Uterus (tissue), 4 donors: Measurements from ENCODE around the gene TLCD1. TPM values are rescaled to one million over a fixed set of nuclear protein-coding genes. Genes with fewer than 3 reads are reported as not detected.
A peak's percentile ranks its signal among the peaks of the same experiment; 100 is the strongest.
"Not testable (repeated sequence)": the region's sequence is repeated elsewhere in the genome, so short reads cannot be mapped to it uniquely, and the experiment has no call there.

Source experiments
- DNase-seq, 2 donors: peaks; one replicate each; pipeline ENCODE4 v3.0.0-alpha.2; 2019 to 2020
- H3K27ac ChIP-seq, 2 donors: fragments of 200-600 bp; sonication (generic); 1 replicate in 1 of 2; 2 replicates in 1 of 2; pipeline ENCODE4 v1.5.1; 2016 to 2018
- H3K27me3 ChIP-seq, 2 donors: fragments of 200-600 bp; sonication (generic); one replicate each; pipeline ENCODE4 v1.5.1; 2018 to 2019; ENCODE audit warnings: control low read depth in 1 of 2
- H3K36me3 ChIP-seq, 2 donors: fragments of 200-600 bp; sonication (generic); one replicate each; pipeline ENCODE4 v1.5.1; 2019; ENCODE audit warnings: control low read depth in 1 of 2
- H3K4me1 ChIP-seq, 2 donors: fragments of 200-600 bp; sonication (generic); one replicate each; pipeline ENCODE4 v1.5.1; 2018 to 2019; ENCODE audit warnings: control low read depth in 1 of 2
- H3K4me3 ChIP-seq, 2 donors: fragments of 200-600 bp; sonication (generic); 1 replicate in 1 of 2; 2 replicates in 1 of 2; pipeline ENCODE4 v1.5.1; 2018 to 2019; ENCODE audit warnings: mild to moderate bottlenecking in 1 of 2
- H3K9me3 ChIP-seq, 2 donors: fragments of 200-600 bp; sonication (generic); one replicate each; pipeline ENCODE4 v1.5.1; 2019; ENCODE audit warnings: control low read depth in 1 of 2
- CTCF ChIP-seq, 4 experiments: fragments of 200-600 bp in 2 of 4; fragments of 450-650 bp in 2 of 4; sonication (generic) in 2 of 4; IDR thresholded peaks; one replicate each; pipeline ENCODE4 v1.5.1; 2016 to 2019; ENCODE audit warnings: antibody characterized with exemption in 4 of 4, mild to moderate bottlenecking in 2 of 4, moderate library complexity in 1 of 4
- POLR2A ChIP-seq, 2 donors: fragments of 450-650 bp; IDR thresholded peaks; one replicate each; pipeline ENCODE4 v1.6.1; 2016; ENCODE audit warnings: antibody characterized with exemption in 2 of 2, mild to moderate bottlenecking in 1 of 2, moderate library complexity in 1 of 2
- intact Hi-C: fragments of 100-400 bp; cut with DNase I; formaldehyde crosslinking; loops from one replicate; pipeline ENCODE4 v1.15.1; 2023; ENCODE audit warnings: low total_unique reads
- total RNA-seq, 4 donors: library from RNA; depleted of rRNA in 3 of 4; stranded (reverse); fragments of >200 nt in 3 of 4; gene quantifications; one replicate each; pipeline versions ENCODE4 v1.1.0 to v1.2.4, GENCODE V29; 2014 to 2023
- donor health status: DM: yes; HTN: yes; CAD: no.

Gene TLCD1
- total RNA-seq, 4 donors from 2014 or later = 1.3 to 1.4 TPM; not detected in 2

GRCh38 chr17:28725660-28726225 is 290 bp downstream of the TLCD1 start:
- H3K27me3 ChIP-seq = no peaks in the 10 kb centered on the region
- H3K4me3 ChIP-seq = peak overlapping the region; percentile 73 to 95
- peak overlapping the region; percentile 40 to 100 for H3K27ac ChIP-seq
- H3K4me1 ChIP-seq = peaks cover 7 to 26% of the 10 kb centered on the region in 2 donors
- no peak for DNase-seq
- intact Hi-C loops = no loop called here
- TF ChIP-seq CTCF (IDR thresholded peaks at IDR 0.05) (no peak), POLR2A (IDR thresholded peaks at IDR 0.05) (peak in 1 of 2 donors; percentile 44)
- H3K36me3 ChIP-seq = no peaks in the 10 kb centered on the region
- H3K9me3 ChIP-seq = no peaks in the 10 kb centered on the region

DNA sequence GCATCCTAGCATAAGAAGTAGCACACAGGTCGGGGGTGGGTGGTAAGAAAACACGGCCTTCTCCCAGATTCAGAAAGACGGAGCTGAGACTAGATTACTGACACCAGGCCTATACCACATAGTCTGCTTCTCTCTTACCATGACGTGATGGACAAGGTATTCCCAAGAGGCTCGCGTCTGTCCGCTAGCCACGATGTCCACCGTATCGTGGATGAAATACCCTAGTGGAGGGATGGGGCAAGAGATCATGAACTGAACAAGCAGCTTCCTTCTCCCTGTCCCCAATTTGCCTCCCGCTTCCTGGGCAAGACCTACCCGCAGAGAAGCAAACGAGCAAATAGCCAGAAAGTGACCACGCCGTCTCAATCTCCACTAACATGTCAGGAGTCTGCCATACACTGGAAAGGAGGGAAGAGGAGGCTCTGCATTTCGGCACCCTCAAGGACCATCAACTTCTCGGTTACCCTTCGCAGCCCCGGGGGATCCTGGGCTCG is 820 bp downstream of the TLCD1 start:
- intact Hi-C loops = no loop called here
- Histone ChIP-seq H3K36me3 (no peaks in the 10 kb centered on the region), H3K4me3 (no peak overlapping the region), H3K4me1 (peaks cover 8 to 31% of the 10 kb centered on the region in 2 donors), H3K27me3 (no peaks in the 10 kb centered on the region), H3K27ac (peak overlapping the region; percentile 40 to 100), H3K9me3 (no peaks in the 10 kb centered on the region)
- TF ChIP-seq CTCF (IDR thresholded peaks at IDR 0.05) (no peak), POLR2A (IDR thresholded peaks at IDR 0.05) (no peak)
- DNase-seq = no peak

GRCh38 chr17:28724500-28725165 is 1.4 kb downstream of the TLCD1 start:
- TF ChIP-seq POLR2A (IDR thresholded peaks at IDR 0.05) (no peak), CTCF (IDR thresholded peaks at IDR 0.05) (no peak)
- peak overlapping the region in 1 of 2 donors; percentile 40 for H3K27ac ChIP-seq
- no peaks in the 10 kb centered on the region for H3K27me3 ChIP-seq
- H3K36me3 ChIP-seq = no peaks in the 10 kb centered on the region
- DNase-seq = no peak
- no peak overlapping the region for H3K4me3 ChIP-seq
- H3K4me1 ChIP-seq = peaks cover 8 to 32% of the 10 kb centered on the region in 2 donors
- intact Hi-C loops = no loop called here
- H3K9me3 ChIP-seq = no peaks in the 10 kb centered on the region

DNA sequence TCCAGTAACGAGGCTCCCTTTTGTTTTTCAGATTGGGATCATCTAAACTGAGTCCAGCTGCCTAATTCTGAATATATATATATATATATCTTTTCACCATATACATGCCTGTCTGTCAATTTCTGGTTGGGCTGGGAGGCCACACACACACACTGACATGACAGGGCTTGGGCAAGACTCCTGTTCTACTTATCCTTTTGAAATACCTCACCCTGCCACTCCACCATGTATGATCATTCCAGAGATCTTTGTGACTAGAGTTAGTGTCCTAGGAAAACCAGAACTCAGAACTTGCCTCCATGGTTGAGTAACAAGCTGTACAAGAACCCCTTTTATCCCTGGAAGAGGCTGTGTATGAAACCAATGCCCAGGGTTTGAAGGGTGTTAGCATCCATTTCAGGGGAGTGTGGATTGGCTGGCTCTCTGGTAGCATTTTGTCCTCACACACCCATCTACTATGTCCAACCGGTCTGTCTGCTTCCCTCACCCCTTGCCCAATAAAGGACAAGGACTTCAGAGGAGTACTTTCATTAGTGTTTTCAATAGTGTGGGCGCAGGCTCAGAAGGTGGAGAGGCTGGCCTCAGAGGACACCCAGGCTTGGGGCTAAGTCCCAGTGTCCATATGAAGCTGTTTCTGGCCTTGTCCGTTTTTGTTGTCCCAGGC is 2.1 kb downstream of the TLCD1 start:
- H3K4me1 ChIP-seq = peaks cover 8 to 32% of the 10 kb centered on the region in 2 donors
- H3K27me3 ChIP-seq, H3K36me3 ChIP-seq, H3K4me3 ChIP-seq, H3K27ac ChIP-seq, H3K9me3 ChIP-seq, intact Hi-C loops, DNase-seq: not testable (repeated sequence)

- DNase-seq = no peak
- no peak overlapping the region for H3K4me3 ChIP-seq
- no peak for TF ChIP-seq CTCF (IDR thresholded peaks at IDR 0.05)
- no peak for TF ChIP-seq POLR2A (IDR thresholded peaks at IDR 0.05)
- intact Hi-C loops = no loop called here
- H3K27ac ChIP-seq = no peak overlapping the region
- H3K4me1 ChIP-seq = peaks cover 8 to 32% of the 10 kb centered on the region in 2 donors
- H3K9me3 ChIP-seq = no peaks in the 10 kb centered on the region
- H3K27me3 ChIP-seq = no peaks in the 10 kb centered on the region
- H3K36me3 ChIP-seq = no peaks in the 10 kb centered on the region
These were observed 2.7 kb downstream of the TLCD1 start for GRCh38 chr17:28723159-28723835.
